Esophagus squamous epithelium (tissue), 4 donors: ENCODE results near the gene NOP53.

Experiments used
- CTCF ChIP-seq, 6 experiments: fragments of 450-650 bp in 4 of 6; fragments of 200-600 bp in 2 of 6; sonication (generic) in 2 of 6; IDR thresholded peaks; one replicate each; pipeline ENCODE4 v1.5.1; 2016 to 2019; ENCODE audit warnings: antibody characterized with exemption in 6 of 6, mild to moderate bottlenecking in 4 of 6, moderate library complexity in 4 of 6
- POLR2A ChIP-seq, 4 donors: fragments of 450-650 bp; IDR thresholded peaks; one replicate each; pipeline ENCODE4 v1.6.1; 2017; ENCODE audit warnings: antibody characterized with exemption in 4 of 4, mild to moderate bottlenecking in 4 of 4, moderate library complexity in 3 of 4

GRCh38 chr19:47790398-47790814 lies 45.1 kb downstream of the NOP53 start:
- TF ChIP-seq POLR2A (IDR thresholded peaks at IDR 0.05) (no peak), CTCF (IDR thresholded peaks at IDR 0.05) (peak; percentile 62 to 88 (median 72))
